HUES64 (cell line): ENCODE data around the gene OPN1LW.

Experiments
- H3K27ac ChIP-seq: 2 replicates; pipeline ENCODE4 v1.7.0; 2013; ENCODE audit warnings: low read depth, low read length, inconsistent platforms
- H3K27me3 ChIP-seq: 2 replicates; pipeline ENCODE4 v1.6.1; 2013; ENCODE audit warnings: mild to moderate bottlenecking, low read length; ENCODE audit not compliant: insufficient read depth
- H3K36me3 ChIP-seq: 2 replicates; pipeline ENCODE4 v1.6.1; 2013; ENCODE audit warnings: mild to moderate bottlenecking, low read length; ENCODE audit not compliant: insufficient read depth
- H3K4me1 ChIP-seq: 2 replicates; pipeline ENCODE4 v1.6.1; 2013; ENCODE audit warnings: mild to moderate bottlenecking, low read length, moderate library complexity; ENCODE audit not compliant: insufficient read depth
- H3K4me3 ChIP-seq: 2 replicates; pipeline ENCODE4 v1.5.1; 2013; ENCODE audit warnings: mild to moderate bottlenecking, low read length, moderate library complexity
- H3K9ac ChIP-seq: 2 replicates; pipeline ENCODE4 v1.6.1; 2013; ENCODE audit warnings: mild to moderate bottlenecking, low read depth, low read length
- H3K9me3 ChIP-seq: 2 replicates; pipeline ENCODE4 v1.6.1; 2013; ENCODE audit warnings: low read depth, low read length; ENCODE audit not compliant: insufficient read depth
- WGBS: fragments of 150-250, 120-280 bp; methylation state at CpG from one replicate; pipeline ENCODE4 v1.1.7; 2013; ENCODE audit warnings: missing lambda C conversion rate; 5-methylcytosine and 5-hydroxymethylcytosine counted together

The OPN1LW gene

DNA sequence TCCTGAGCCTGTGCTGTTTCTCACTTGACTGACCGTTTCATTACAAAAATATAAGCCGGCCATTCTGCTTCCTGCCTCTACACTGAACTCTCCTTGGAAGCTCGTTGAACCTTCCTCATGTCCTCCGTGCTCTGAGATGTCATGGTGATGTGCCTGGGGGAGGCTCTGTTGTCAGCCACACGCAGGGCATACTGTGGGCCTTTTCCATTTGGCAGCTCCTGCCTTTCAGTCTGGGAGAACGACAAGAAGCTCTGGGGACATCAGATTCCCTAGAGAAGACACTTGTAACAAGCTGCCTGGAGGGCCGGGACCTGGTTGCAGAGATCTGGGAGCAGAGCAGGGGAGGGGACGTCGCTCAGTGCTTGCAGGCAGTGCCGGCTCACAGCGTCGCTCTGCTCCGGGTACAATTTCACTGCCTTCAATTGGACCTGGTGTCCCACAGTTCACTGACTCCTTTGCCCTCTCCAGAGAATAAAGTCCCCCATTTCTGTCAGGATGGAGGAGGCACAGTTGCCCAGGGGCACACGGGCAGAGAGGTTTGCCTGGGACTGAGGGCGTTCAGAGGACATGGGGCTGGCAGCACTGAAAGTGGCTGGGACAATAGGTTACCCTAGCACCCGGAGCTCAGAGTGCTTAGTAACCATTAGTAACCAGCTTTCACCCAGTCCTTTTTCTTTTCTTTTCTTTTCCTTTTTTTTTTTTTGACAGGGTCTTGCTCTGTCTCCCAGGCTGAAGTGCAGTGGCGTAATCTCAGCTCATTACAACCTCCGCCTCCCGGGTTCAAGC, 27.4 kb upstream of the OPN1LW start:
- no peak overlapping the region for H3K27ac ChIP-seq
- H3K4me1 ChIP-seq, result no peaks in the 10 kb centered on the region
- no peak overlapping the region for H3K9ac ChIP-seq
- H3K27me3 ChIP-seq, result no peaks in the 10 kb centered on the region
- no peaks in the 10 kb centered on the region for H3K36me3 ChIP-seq
- 83% methylated on average over 19 of the region's 19 CpGs for WGBS
- H3K4me3 ChIP-seq, result no peak overlapping the region
- H3K9me3 ChIP-seq, result no peaks in the 10 kb centered on the region

DNA sequence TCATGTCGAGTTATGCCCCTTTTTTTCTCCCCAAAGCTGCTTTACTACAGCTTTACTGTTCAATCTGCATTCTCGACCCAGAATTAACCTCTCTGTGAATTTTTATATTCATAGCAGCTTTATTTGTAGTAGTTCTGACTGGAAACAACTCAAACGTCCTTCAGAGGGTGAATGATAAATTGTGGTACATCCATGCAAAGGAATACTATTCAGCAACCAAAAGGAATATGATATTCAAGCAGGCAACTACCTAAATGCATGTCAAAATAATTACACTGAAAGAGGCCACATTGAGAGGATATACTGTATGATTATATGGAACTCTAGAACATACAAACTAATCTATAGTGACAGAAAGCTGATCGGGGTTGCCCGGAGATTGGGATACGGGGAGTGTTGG, 26.5 kb upstream of the OPN1LW start:
- Histone ChIP-seq H3K4me1 (no peaks in the 10 kb centered on the region), H3K36me3 (no peaks in the 10 kb centered on the region)
- 100% methylated on average over 4 of the region's 6 CpGs for WGBS

DNA sequence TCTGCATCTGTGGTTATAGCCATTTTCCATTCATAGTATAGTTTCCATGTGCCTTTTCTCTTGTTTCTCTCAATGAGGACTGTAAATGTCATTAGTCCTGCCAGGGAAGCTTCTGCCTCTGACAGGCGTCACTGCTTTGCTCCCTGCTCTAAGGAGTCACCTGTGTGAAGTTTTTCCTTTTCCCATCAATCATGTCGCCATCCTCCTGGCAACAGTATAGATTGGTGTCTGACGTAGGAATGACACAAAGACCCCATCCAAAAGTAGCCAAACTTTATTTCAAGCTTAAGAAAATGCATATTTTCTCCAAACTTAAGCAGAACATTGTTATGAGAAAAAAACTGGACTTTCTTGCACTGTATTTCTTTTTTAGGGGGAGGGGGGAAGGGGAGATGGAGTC, 23.5 kb upstream of the OPN1LW start:
- H3K27me3 ChIP-seq, result no peaks in the 10 kb centered on the region
- no peaks in the 10 kb centered on the region for H3K9me3 ChIP-seq
- no peaks in the 10 kb centered on the region for H3K36me3 ChIP-seq
- H3K9ac ChIP-seq, result no peak overlapping the region
- no peak overlapping the region for H3K27ac ChIP-seq
- H3K4me3 ChIP-seq, result no peak overlapping the region
- WGBS, result 100% methylated on average over 3 of the region's 3 CpGs
- H3K4me1 ChIP-seq, result no peaks in the 10 kb centered on the region

More for the DNA sequence above, 26.5 kb upstream of the OPN1LW start:
- H3K9me3 ChIP-seq, result no peaks in the 10 kb centered on the region
- no peak overlapping the region for H3K9ac ChIP-seq
- H3K27me3 ChIP-seq, result no peaks in the 10 kb centered on the region
- no peak overlapping the region for H3K27ac ChIP-seq
- H3K4me3 ChIP-seq, result no peak overlapping the region

DNA sequence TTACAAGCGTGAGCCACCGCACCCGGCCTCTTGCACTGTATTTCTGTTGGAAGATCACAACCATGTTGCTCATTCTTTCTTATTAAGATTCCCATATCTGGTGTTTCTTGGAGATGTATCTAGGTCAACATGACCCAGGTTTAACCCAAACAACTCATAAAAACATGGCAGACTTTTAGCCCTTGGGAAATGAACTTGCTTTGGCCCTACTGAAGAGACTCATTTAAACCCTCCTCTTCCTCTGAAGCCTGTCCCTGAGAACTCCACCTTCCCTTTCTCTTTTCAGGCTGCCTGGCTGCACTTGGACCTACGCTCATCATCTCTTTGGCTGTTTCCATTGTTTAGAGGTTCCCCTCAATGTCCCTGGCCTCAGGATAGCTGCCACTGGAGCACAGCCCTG, 22.8 kb upstream of the OPN1LW start:
- 96% methylated on average over 4 of the region's 4 CpGs for WGBS
- no peaks in the 10 kb centered on the region for H3K9me3 ChIP-seq

DNA sequence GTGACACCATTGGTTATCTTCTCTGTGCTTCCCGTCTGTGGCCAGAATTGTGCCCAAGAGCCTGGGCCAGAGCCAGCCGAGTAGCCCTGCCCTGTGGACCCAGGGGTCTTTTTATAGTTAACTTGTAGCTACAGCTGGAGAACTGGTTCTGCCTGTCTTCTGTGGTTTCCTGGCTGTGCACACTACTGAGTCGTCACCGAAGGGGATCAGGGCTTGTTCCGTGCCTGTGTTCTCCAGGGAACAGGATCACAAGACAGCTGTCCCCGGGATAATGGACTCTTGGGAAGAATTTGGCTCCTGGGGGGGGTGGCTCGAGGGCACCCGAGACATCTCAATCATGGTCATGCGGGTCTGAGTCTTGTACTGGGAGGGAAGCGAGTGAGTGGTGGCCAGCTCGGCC, 22.1 kb upstream of the OPN1LW start:
- Histone ChIP-seq H3K36me3 (no peaks in the 10 kb centered on the region), H3K4me1 (no peaks in the 10 kb centered on the region), H3K4me3 (no peak overlapping the region), H3K9ac (no peak overlapping the region), H3K27ac (no peak overlapping the region), H3K9me3 (no peaks in the 10 kb centered on the region), H3K27me3 (no peaks in the 10 kb centered on the region)
- WGBS, result 91% methylated on average over 11 of the region's 11 CpGs

More for the DNA sequence above, 22.8 kb upstream of the OPN1LW start:
- no peaks in the 10 kb centered on the region for H3K27me3 ChIP-seq
- no peaks in the 10 kb centered on the region for H3K36me3 ChIP-seq
- H3K9ac ChIP-seq, result no peak overlapping the region
- no peaks in the 10 kb centered on the region for H3K4me1 ChIP-seq
- no peak overlapping the region for H3K4me3 ChIP-seq
- H3K27ac ChIP-seq, result no peak overlapping the region

DNA sequence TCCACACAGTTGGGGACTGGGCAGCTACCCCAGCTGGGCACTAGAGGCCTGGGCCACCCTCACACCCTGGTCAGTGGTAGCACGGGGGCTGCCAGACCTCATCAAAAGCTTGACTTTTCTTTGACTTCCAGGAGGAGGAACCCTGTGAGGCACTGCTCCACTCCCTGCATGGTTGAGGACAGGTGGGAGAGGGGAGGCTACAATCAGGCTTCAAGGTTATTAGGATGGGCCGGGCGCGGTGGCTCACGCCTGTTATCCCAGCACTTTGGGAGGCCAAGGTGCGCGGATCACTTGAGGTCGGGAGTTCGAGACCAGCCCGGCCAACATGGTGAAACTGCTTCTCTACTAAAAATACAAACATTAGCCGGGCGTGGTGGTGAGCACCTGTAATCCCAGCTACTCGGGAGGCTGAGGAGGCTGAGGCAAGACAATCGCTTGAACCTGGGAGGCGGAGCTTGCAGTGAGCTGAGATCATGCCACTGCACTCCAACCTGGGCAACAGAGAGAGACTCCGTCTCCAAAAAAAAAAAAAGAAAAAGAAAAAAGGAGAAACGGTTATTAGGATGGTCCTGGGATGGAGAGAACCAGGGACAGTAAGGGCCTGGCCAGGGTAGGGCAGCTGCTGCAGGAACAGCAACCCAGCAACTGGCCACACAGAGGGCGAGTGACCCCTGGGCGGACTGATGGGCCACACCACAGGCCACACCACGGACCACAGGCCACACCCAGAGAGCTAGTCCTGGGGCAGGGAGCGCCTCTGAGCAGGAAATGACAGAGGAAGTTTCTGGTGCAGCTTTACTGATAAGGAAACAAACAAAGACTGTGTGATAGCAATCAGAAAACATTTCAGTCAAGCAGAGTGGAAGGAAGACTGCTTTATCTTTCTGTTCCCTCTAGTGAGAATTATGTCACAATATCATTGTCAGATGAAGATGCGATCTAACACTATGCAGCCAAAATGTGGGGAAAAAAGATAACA, 20.5 kb upstream of the OPN1LW start:
- Histone ChIP-seq H3K9ac (no peak overlapping the region), H3K27me3 (no peaks in the 10 kb centered on the region), H3K4me3 (no peak overlapping the region), H3K36me3 (no peaks in the 10 kb centered on the region), H3K4me1 (no peaks in the 10 kb centered on the region), H3K9me3 (no peaks in the 10 kb centered on the region), H3K27ac (no peak overlapping the region)
- 92% methylated on average over 22 of the region's 22 CpGs for WGBS

DNA sequence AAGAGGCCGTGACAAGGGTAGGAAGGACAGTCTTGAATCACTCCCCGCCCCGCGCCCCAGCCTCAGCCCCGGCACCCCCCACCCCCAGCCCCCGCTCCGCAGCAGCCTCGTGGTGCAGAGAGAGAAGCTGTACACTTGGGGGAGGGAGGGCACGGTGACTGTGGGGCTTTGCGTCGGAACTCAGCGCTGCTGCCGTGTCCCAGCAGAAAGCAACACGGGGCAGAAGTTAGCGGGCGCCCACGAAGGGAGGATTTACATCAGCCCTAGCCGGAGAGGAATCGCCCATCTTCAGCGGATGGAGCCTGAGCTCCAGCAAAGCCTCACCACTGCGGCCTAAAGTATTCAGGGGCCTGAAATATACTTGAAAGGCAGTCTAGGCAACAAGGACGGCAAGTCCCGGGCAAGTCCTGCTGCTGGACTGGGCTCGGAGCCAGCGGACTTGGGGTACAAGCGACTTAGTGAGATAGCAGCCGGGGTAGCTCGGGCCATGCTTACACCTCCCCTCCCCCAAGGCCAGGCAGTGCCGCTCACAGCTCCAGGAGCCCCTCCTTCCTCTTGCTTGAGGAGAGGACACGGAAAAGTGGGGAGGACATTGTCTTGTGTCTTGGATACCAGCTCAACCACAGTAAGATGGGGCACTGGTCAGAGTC, 18.5 kb upstream of the OPN1LW start:
- no peak overlapping the region for H3K4me3 ChIP-seq
- H3K36me3 ChIP-seq, result no peaks in the 10 kb centered on the region
- H3K27me3 ChIP-seq, result no peaks in the 10 kb centered on the region
- no peaks in the 10 kb centered on the region for H3K4me1 ChIP-seq
- 90% methylated on average over 23 of the region's 30 CpGs for WGBS
- no peak overlapping the region for H3K9ac ChIP-seq
- H3K9me3 ChIP-seq, result no peaks in the 10 kb centered on the region
- H3K27ac ChIP-seq, result no peak overlapping the region

DNA sequence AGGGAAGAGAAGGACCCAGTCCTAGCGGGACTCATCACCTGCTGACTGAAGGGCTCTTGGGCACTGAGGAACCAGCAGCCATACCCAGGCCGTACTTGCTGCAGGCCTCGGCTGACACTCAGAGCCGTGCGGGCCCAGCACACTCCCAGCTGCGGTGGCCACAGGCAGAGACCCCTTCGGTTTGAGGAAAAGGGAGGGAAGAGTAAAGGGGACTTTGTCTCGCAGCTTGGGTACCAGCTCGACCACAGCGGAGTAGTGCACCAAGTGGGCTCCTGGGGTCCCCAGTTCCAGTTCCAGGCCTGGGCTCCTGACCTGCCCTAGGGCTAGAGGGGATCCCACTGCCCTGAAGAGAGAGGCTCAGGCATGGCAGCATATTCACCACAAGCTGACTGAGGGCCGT, 17.9 kb upstream of the OPN1LW start:
- Histone ChIP-seq H3K9ac (no peak overlapping the region), H3K9me3 (no peaks in the 10 kb centered on the region), H3K27me3 (no peaks in the 10 kb centered on the region), H3K27ac (no peak overlapping the region), H3K4me3 (no peak overlapping the region), H3K36me3 (no peaks in the 10 kb centered on the region), H3K4me1 (no peaks in the 10 kb centered on the region)
- 95% methylated on average over 11 of the region's 11 CpGs for WGBS

DNA sequence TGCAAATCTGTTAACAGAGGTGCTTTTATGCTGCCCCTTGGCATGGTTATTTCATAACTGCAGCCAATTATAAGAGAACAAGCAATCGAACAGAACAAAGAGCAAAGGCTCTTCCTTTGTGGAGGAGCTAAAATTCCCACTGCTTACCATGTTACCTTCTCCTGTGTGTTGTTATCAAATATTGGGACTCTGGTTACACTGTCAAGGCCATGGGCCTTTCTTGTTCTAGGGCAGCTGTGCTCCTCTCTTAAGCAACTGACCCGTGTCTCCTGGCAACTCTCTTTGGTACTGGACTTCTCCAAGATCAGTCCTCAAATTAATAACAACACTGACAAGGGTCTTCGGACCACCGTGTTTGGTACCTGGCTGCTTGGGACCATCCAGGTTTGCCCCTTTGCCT, 12.1 kb upstream of the OPN1LW start:
- Histone ChIP-seq H3K27ac (no peak overlapping the region), H3K9ac (no peak overlapping the region), H3K4me1 (no peaks in the 10 kb centered on the region), H3K4me3 (no peak overlapping the region), H3K9me3 (no peaks in the 10 kb centered on the region), H3K36me3 (no peaks in the 10 kb centered on the region), H3K27me3 (peaks cover 9% of the 10 kb centered on the region)
- 94% methylated on average over 4 of the region's 4 CpGs for WGBS

DNA sequence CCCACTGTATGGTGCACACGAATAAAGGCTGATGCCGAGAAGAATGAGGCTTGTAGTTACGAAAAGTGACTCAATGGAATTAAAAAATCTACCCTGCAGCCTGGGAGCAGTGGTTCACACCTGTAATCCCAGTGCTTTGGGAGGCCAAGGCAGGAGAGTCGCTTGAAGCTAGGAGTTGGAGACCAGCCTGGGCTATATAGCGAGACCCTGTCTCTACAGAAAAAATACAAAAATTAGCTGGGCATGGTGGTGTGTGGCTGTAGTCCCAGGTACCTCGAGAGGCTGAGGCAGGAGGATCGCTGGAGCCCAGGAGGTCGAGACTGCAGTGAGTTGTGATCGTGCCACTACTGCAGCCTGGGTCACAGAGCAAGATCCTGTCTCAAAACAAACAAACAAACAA, 11.7 kb upstream of the OPN1LW start:
- Histone ChIP-seq H3K27ac (no peak overlapping the region), H3K4me3 (no peak overlapping the region), H3K27me3 (peaks cover 9% of the 10 kb centered on the region), H3K4me1 (no peaks in the 10 kb centered on the region), H3K36me3 (no peaks in the 10 kb centered on the region), H3K9me3 (no peaks in the 10 kb centered on the region), H3K9ac (no peak overlapping the region)
- WGBS, result 95% methylated on average over 8 of the region's 9 CpGs
